Measurements from ENCODE around the gene PJA2. TPM values are rescaled to one million over a fixed set of nuclear protein-coding genes. Genes with fewer than 3 reads are reported as not detected.

PJA2 gene
- total RNA-seq, 2 experiments from 2014 or later = 41.3 to 69.7 TPM

- no peak for TF ChIP-seq CTCF (conservative IDR thresholded peaks at IDR 0.05; ENCODE audit: low read length)
- TF ChIP-seq EZH2phosphoT487 (IDR thresholded peaks at IDR 0.05; ENCODE audit: borderline replicate concordance, low read depth, low read length) = no peak
- peak overlapping the region; percentile 94 for H3K4me3 ChIP-seq (ENCODE audit: low read depth, low read length, poor library complexity, severe bottlenecking)
- H2AFZ ChIP-seq (ENCODE audit: low read length) = peak overlapping the region; percentile 100
- peaks cover 12% of the 10 kb centered on the region; the same call in 1 of the 2 replicates for H4K20me1 ChIP-seq (ENCODE audit: insufficient read depth, low read length)
- POLR2A ChIA-PET = interaction anchor here (1.3 kb wide), 1 partner anchor 62 kb away, joined by 3 read pairs; no protein-coding TSS in a partner anchor
- H3K4me1 ChIP-seq (ENCODE audit: insufficient read depth, low read length, poor library complexity, severe bottlenecking) = peaks cover 28% of the 10 kb centered on the region
- no peaks in the 10 kb centered on the region for H3K36me3 ChIP-seq (ENCODE audit: insufficient read depth, low read length)
- CTCF ChIA-PET (ENCODE audit: unreplicated experiment) = no interaction called here
- intact Hi-C loops (cut with micrococcal nuclease; ENCODE audit: unreplicated experiment) = loop anchor here (2.0 to 10.0 kb wide), 5 partner anchors 278 to 1684 kb away; partner anchors contain the start of genes FBXL17, MAN2A1, SLC25A46 and WDR36
- no TSS peak for BruUV-seq (replicated peaks)
- H3K9me2 ChIP-seq (ENCODE audit: insufficient read depth, low read length) = no peaks in the 10 kb centered on the region
- H3K4me2 ChIP-seq (ENCODE audit: low read length) = peak overlapping the region; percentile 97
- no peak for DNase-seq (ENCODE audit: low spot score)
- H3K79me2 ChIP-seq (ENCODE audit: insufficient read depth, low read depth, low read length) = peaks cover 35% of the 10 kb centered on the region
- H3K27ac ChIP-seq (ENCODE audit: low read depth, low read length, poor library complexity, severe bottlenecking) = peak overlapping the region; percentile 94
- no peaks in the 10 kb centered on the region for H3K9me3 ChIP-seq (ENCODE audit: low read length)
Observed at GRCh38 chr5:109411149-109411514, 1.4 kb upstream of the PJA2 start.

GRCh38 chr5:109410389-109411148 lies 795 bp upstream of the PJA2 start:
- Histone ChIP-seq H3K9me3 (ENCODE audit: low read length) (no peaks in the 10 kb centered on the region), H3K9me2 (ENCODE audit: insufficient read depth, low read length) (no peaks in the 10 kb centered on the region), H3K27ac (ENCODE audit: low read depth, low read length, poor library complexity, severe bottlenecking) (peak overlapping the region; percentile 94), H2AFZ (ENCODE audit: low read length) (peak overlapping the region; percentile 100), H3K4me1 (ENCODE audit: insufficient read depth, low read length, poor library complexity, severe bottlenecking) (peaks cover 28% of the 10 kb centered on the region), H4K20me1 (ENCODE audit: insufficient read depth, low read length) (peaks cover 12% of the 10 kb centered on the region; the same call in 1 of the 2 replicates), H3K79me2 (ENCODE audit: insufficient read depth, low read depth, low read length) (peaks cover 41% of the 10 kb centered on the region), H3K36me3 (ENCODE audit: insufficient read depth, low read length) (0 out of 2 replicates have a peak, but pooled peaks cover 3% of the 10 kb centered on the region), H3K4me3 (ENCODE audit: low read depth, low read length, poor library complexity, severe bottlenecking) (peak overlapping the region; percentile 94), H3K4me2 (ENCODE audit: low read length) (peak overlapping the region; percentile 97)
- intact Hi-C loops (cut with micrococcal nuclease; ENCODE audit: unreplicated experiment) = loop anchor here (1.0 to 10.0 kb wide), 6 partner anchors 278 to 1684 kb away; partner anchors contain the start of genes FBXL17, MAN2A1, SLC25A46 and WDR36
- DNase-seq (ENCODE audit: low spot score) = peak; percentile 61
- TSS peak; percentile 98 for BruUV-seq (replicated peaks)
- ChIA-PET POLR2A (interaction anchor here (0.7 to 1.9 kb wide), 7 partner anchors 17 to 1890 kb away, joined by 3 to 6 read pairs (median 4); partner anchors contain the start of gene MAN2A1), CTCF (ENCODE audit: unreplicated experiment) (no interaction called here)
- no peak for TF ChIP-seq CTCF (conservative IDR thresholded peaks at IDR 0.05; ENCODE audit: low read length)
- no peak for TF ChIP-seq EZH2phosphoT487 (IDR thresholded peaks at IDR 0.05; ENCODE audit: borderline replicate concordance, low read depth, low read length)

All from OCI-LY7 (cell line).